ENCODE measurements around the gene IL12B. TPM values are rescaled to one million over a fixed set of nuclear protein-coding genes. Genes with fewer than 3 reads are reported as not detected.

The IL12B gene
- total RNA-seq, 1 experiment from 2014 or later: not detected

GRCh38 chr5:159319363-159319762, 10.9 kb downstream of the IL12B start:
- POLR2A ChIA-PET: no interaction called here
- intact Hi-C loops (cut with micrococcal nuclease; ENCODE audit: unreplicated experiment): no loop called here
- H3K4me3 ChIP-seq (ENCODE audit: low read depth in 2 of 2, low read length in 2 of 2): no peak overlapping the region
- no peak for ATAC-seq
- no peak for DNase-seq (ENCODE audit: low read depth, low spot score)
- peaks cover 3% of the 10 kb centered on the region; the same call in 1 of the 2 replicates for H3K27me3 ChIP-seq (ENCODE audit: control insufficient read depth, insufficient read depth, low read length)
- no peaks in the 10 kb centered on the region for H3K4me1 ChIP-seq (ENCODE audit: control insufficient read depth, insufficient read depth, low read length)
- H3K36me3 ChIP-seq (ENCODE audit: control insufficient read depth, insufficient read depth, low read length): no peaks in the 10 kb centered on the region
- no TSS peak for BruUV-seq (replicated peaks)
- no peaks in the 10 kb centered on the region for H3K9me3 ChIP-seq (ENCODE audit: control insufficient read depth, insufficient read depth, low read depth, low read length)
- in situ Hi-C loops (cut with HindIII; ENCODE audit: low pct_unique_long_range_greater_than_20kb, low sequenced_read_pairs): no loop called here
- CTCF ChIA-PET: no interaction called here
- no peak overlapping the region for H3K27ac ChIP-seq (ENCODE audit: low read length)
- TF ChIP-seq CTCF (IDR thresholded peaks at IDR 0.05) (no peak), SIN3A (IDR thresholded peaks at IDR 0.05; ENCODE audit: borderline replicate concordance, insufficient read depth, low read depth, low read length) (no peak), TCF7L2 (IDR thresholded peaks at IDR 0.05; ENCODE audit: low read depth, low read length) (no peak), POLR2AphosphoS5 (IDR thresholded peaks at IDR 0.05; ENCODE audit: low read depth, low read length) (no peak), REST (IDR thresholded peaks at IDR 0.05; ENCODE audit: insufficient read depth in 1 of 2, low read depth in 2 of 2, low read length in 1 of 2) (no peak)

GRCh38 chr5:159318448-159318847, 11.8 kb downstream of the IL12B start:
- H3K4me3 ChIP-seq (ENCODE audit: low read depth in 2 of 2, low read length in 2 of 2): no peak overlapping the region
- in situ Hi-C loops (cut with HindIII; ENCODE audit: low pct_unique_long_range_greater_than_20kb, low sequenced_read_pairs) (no loop called here), intact Hi-C loops (cut with micrococcal nuclease; ENCODE audit: unreplicated experiment) (no loop called here)
- BruUV-seq (replicated peaks): no TSS peak
- CTCF ChIA-PET: no interaction called here
- no peaks in the 10 kb centered on the region for H3K36me3 ChIP-seq (ENCODE audit: control insufficient read depth, insufficient read depth, low read length)
- POLR2A ChIA-PET: no interaction called here
- ATAC-seq (no peak), DNase-seq (ENCODE audit: low read depth, low spot score) (no peak)
- no peak overlapping the region for H3K27ac ChIP-seq (ENCODE audit: low read length)
- TF ChIP-seq TCF7L2 (IDR thresholded peaks at IDR 0.05; ENCODE audit: low read depth, low read length): no peak
- TF ChIP-seq SIN3A (IDR thresholded peaks at IDR 0.05; ENCODE audit: borderline replicate concordance, insufficient read depth, low read depth, low read length): no peak
- no peak for TF ChIP-seq REST (IDR thresholded peaks at IDR 0.05; ENCODE audit: insufficient read depth in 1 of 2, low read depth in 2 of 2, low read length in 1 of 2)
- TF ChIP-seq POLR2AphosphoS5 (IDR thresholded peaks at IDR 0.05; ENCODE audit: low read depth, low read length): no peak
- no peak for TF ChIP-seq CTCF (IDR thresholded peaks at IDR 0.05)
- H3K4me1 ChIP-seq (ENCODE audit: control insufficient read depth, insufficient read depth, low read length): no peaks in the 10 kb centered on the region
- H3K27me3 ChIP-seq (ENCODE audit: control insufficient read depth, insufficient read depth, low read length): peaks cover 5% of the 10 kb centered on the region
- H3K9me3 ChIP-seq (ENCODE audit: control insufficient read depth, insufficient read depth, low read depth, low read length): no peaks in the 10 kb centered on the region

Data from Panc1 (cell line).